ENCODE data around the gene BMS1. TPM values are rescaled to one million over a fixed set of nuclear protein-coding genes. Genes with fewer than 3 reads are reported as not detected.

The BMS1 gene
- total and polyA plus RNA-seq, 8 donors, result 1.8 to 33.9 (median 6.7) TPM

GRCh38 chr10:42875798-42876341 lies 93.3 kb downstream of the BMS1 start:
- H3K27ac ChIP-seq, result no peak overlapping the region
- no peak overlapping the region for H3K4me3 ChIP-seq
- DNase-seq, result peak in 1 of 2 donors; percentile 58
- intact Hi-C loops (cut with DNase I; ENCODE audit: low total_unique reads), result no loop called here
- TF ChIP-seq POLR2A (IDR thresholded peaks at IDR 0.05) (no peak), EP300 (IDR thresholded peaks at IDR 0.05) (no peak), CTCF (IDR thresholded peaks at IDR 0.05) (no peak), POLR2AphosphoS5 (IDR thresholded peaks at IDR 0.05) (no peak)
- H3K27me3 ChIP-seq, result peaks cover 0 to 44% (median 0%) of the 10 kb centered on the region in 3 donors
- 44 to 51% (median 47%) methylated on average over 12 of the region's 12 CpGs for WGBS, 5 donors
- H3K36me3 ChIP-seq, result no peaks in the 10 kb centered on the region
- peaks cover 0 to 7% (median 0%) of the 10 kb centered on the region in 4 donors for H3K4me1 ChIP-seq
- no peaks in the 10 kb centered on the region for H3K9me3 ChIP-seq

GRCh38 chr10:42876476-42876875 lies 93.9 kb downstream of the BMS1 start:
- TF ChIP-seq CTCF (IDR thresholded peaks at IDR 0.05), result no peak
- TF ChIP-seq EP300 (IDR thresholded peaks at IDR 0.05), result no peak
- TF ChIP-seq POLR2A (IDR thresholded peaks at IDR 0.05), result no peak
- no peak for TF ChIP-seq POLR2AphosphoS5 (IDR thresholded peaks at IDR 0.05)
- intact Hi-C loops (cut with DNase I; ENCODE audit: low total_unique reads), result no loop called here
- Histone ChIP-seq H3K9me3 (peaks cover 0 to 3% (median 0%) of the 10 kb centered on the region in 4 donors), H3K27ac (no peak overlapping the region), H3K36me3 (no peaks in the 10 kb centered on the region), H3K27me3 (peaks cover 0 to 44% (median 0%) of the 10 kb centered on the region in 3 donors), H3K4me1 (peaks cover 0 to 7% (median 0%) of the 10 kb centered on the region in 4 donors), H3K4me3 (no peak overlapping the region)
- WGBS, 5 donors, result 85 to 89% (median 87%) methylated on average over 6 to 9 of the region's 9 CpGs
- DNase-seq, result no peak

- no peak overlapping the region for H3K27ac ChIP-seq
Measured at GRCh38 chr10:42876945-42877344, 94.3 kb downstream of the BMS1 start.

GRCh38 chr10:42877496-42878030 lies 95.0 kb downstream of the BMS1 start:
- no peak overlapping the region for H3K27ac ChIP-seq
- no peaks in the 10 kb centered on the region for H3K36me3 ChIP-seq
- peaks cover 0 to 7% (median 0%) of the 10 kb centered on the region in 4 donors for H3K4me1 ChIP-seq
- WGBS, 5 donors, result 65 to 77% (median 71%) methylated on average over 2 to 4 of the region's 4 CpGs; no CpG with 5 or more reads in 1 of the 5 donors
- DNase-seq, result no peak
- intact Hi-C loops (cut with DNase I; ENCODE audit: low total_unique reads), result no loop called here
- H3K27me3 ChIP-seq, result peaks cover 0 to 44% (median 0%) of the 10 kb centered on the region in 3 donors
- TF ChIP-seq POLR2A (IDR thresholded peaks at IDR 0.05) (no peak), EP300 (IDR thresholded peaks at IDR 0.05) (no peak), CTCF (IDR thresholded peaks at IDR 0.05) (no peak), POLR2AphosphoS5 (IDR thresholded peaks at IDR 0.05) (no peak)
- H3K9me3 ChIP-seq, result peaks cover 0 to 14% (median 7%) of the 10 kb centered on the region in 4 donors
- H3K4me3 ChIP-seq, result no peak overlapping the region

More at GRCh38 chr10:42876945-42877344, 94.3 kb downstream of the BMS1 start:
- peaks cover 0 to 44% (median 0%) of the 10 kb centered on the region in 3 donors for H3K27me3 ChIP-seq
- intact Hi-C loops (cut with DNase I; ENCODE audit: low total_unique reads), result no loop called here
- H3K9me3 ChIP-seq, result peaks cover 0 to 8% (median 1%) of the 10 kb centered on the region in 4 donors
- H3K4me1 ChIP-seq, result peaks cover 0 to 7% (median 0%) of the 10 kb centered on the region in 4 donors
- WGBS, 5 donors, result 80 to 93% (median 84%) methylated on average over 3 to 6 of the region's 6 CpGs
- TF ChIP-seq POLR2AphosphoS5 (IDR thresholded peaks at IDR 0.05) (no peak), EP300 (IDR thresholded peaks at IDR 0.05) (no peak), POLR2A (IDR thresholded peaks at IDR 0.05) (no peak), CTCF (IDR thresholded peaks at IDR 0.05) (no peak)
- no peak overlapping the region for H3K4me3 ChIP-seq
- no peaks in the 10 kb centered on the region for H3K36me3 ChIP-seq
- no peak for DNase-seq

Measured in stomach (tissue), 9 donors.